ENCODE results near the gene CYP51A1.
"Not testable (repeated sequence)": the region's sequence is repeated elsewhere in the genome, so short reads cannot be mapped to it uniquely, and the experiment has no call there.

The CYP51A1 gene

GRCh38 chr7:92169529-92169928 is 35.3 kb upstream of the CYP51A1 start:
- H3K14ac ChIP-seq (ENCODE audit: low read length in 2 of 2); H2BK15ac ChIP-seq (ENCODE audit: low read depth, poor library complexity, severe bottlenecking); H3K27ac ChIP-seq (ENCODE audit: low read length, poor library complexity, severe bottlenecking); H3K4me3 ChIP-seq (ENCODE audit: insufficient read depth in 1 of 2, low read depth in 1 of 2, low read length in 2 of 2); DNase-seq; H3K23ac ChIP-seq (ENCODE audit: low read length in 2 of 2); H3K18ac ChIP-seq (ENCODE audit: low read depth in 1 of 2, low read length in 2 of 2); H3K4me2 ChIP-seq (ENCODE audit: low read length, poor library complexity, severe bottlenecking); H3K27me3 ChIP-seq (ENCODE audit: control insufficient read depth in 1 of 2, insufficient read depth in 1 of 2, low read length in 2 of 2); H2BK5ac ChIP-seq (ENCODE audit: low read depth, low read length, poor library complexity, severe bottlenecking); H3K79me1 ChIP-seq (replicated peaks; ENCODE audit: low read length, poor library complexity, severe bottlenecking); H2AK5ac ChIP-seq (ENCODE audit: low read length, severe bottlenecking); H3K9me3 ChIP-seq (ENCODE audit: control insufficient read depth, low read length); H4K91ac ChIP-seq (ENCODE audit: low read length); H3K4ac ChIP-seq (ENCODE audit: low read depth in 1 of 2, low read length in 2 of 2); H3K9ac ChIP-seq (ENCODE audit: low read length); H3K4me1 ChIP-seq (ENCODE audit: control insufficient read depth, insufficient read depth, low read depth, low read length); H4K8ac ChIP-seq (ENCODE audit: low read length); H2BK12ac ChIP-seq (ENCODE audit: low read length in 2 of 2); H2BK120ac ChIP-seq (ENCODE audit: low read depth, low read length); H3K36me3 ChIP-seq (ENCODE audit: control insufficient read depth in 1 of 2, insufficient read depth in 2 of 2, low read depth in 1 of 2, low read length in 2 of 2); H2AFZ ChIP-seq (ENCODE audit: low read depth, low read length): not testable (repeated sequence)
- no CpG with 5 or more reads among the region's 2 CpGs for WGBS

GRCh38 chr7:92161271-92161670 is 27.0 kb upstream of the CYP51A1 start:
- Histone ChIP-seq H3K9ac (ENCODE audit: low read length) (no peak overlapping the region), H3K23ac (ENCODE audit: low read length in 2 of 2) (no peak overlapping the region), H4K8ac (ENCODE audit: low read length) (no peak overlapping the region), H3K27ac (ENCODE audit: low read length, poor library complexity, severe bottlenecking) (no peak overlapping the region), H3K36me3 (ENCODE audit: control insufficient read depth in 1 of 2, insufficient read depth in 2 of 2, low read depth in 1 of 2, low read length in 2 of 2) (no peaks in the 10 kb centered on the region), H3K4ac (ENCODE audit: low read depth in 1 of 2, low read length in 2 of 2) (no peak overlapping the region), H3K4me3 (ENCODE audit: insufficient read depth in 1 of 2, low read depth in 1 of 2, low read length in 2 of 2) (no peak overlapping the region), H3K79me1 (replicated peaks; ENCODE audit: low read length, poor library complexity, severe bottlenecking) (no peaks in the 10 kb centered on the region), H4K91ac (ENCODE audit: low read length) (no peak overlapping the region), H3K18ac (ENCODE audit: low read depth in 1 of 2, low read length in 2 of 2) (no peak overlapping the region), H2AK5ac (ENCODE audit: low read length, severe bottlenecking) (no peak overlapping the region), H2BK120ac (ENCODE audit: low read depth, low read length) (no peak overlapping the region), H3K27me3 (ENCODE audit: control insufficient read depth in 1 of 2, insufficient read depth in 1 of 2, low read length in 2 of 2) (no peaks in the 10 kb centered on the region), H2AFZ (ENCODE audit: low read depth, low read length) (no peak overlapping the region), H2BK12ac (ENCODE audit: low read length in 2 of 2) (no peak overlapping the region), H3K14ac (ENCODE audit: low read length in 2 of 2) (no peak overlapping the region), H3K4me1 (ENCODE audit: control insufficient read depth, insufficient read depth, low read depth, low read length) (no peaks in the 10 kb centered on the region), H3K9me3 (ENCODE audit: control insufficient read depth, low read length) (no peaks in the 10 kb centered on the region), H2BK5ac (ENCODE audit: low read depth, low read length, poor library complexity, severe bottlenecking) (no peak overlapping the region), H2BK15ac (ENCODE audit: low read depth, poor library complexity, severe bottlenecking) (no peak overlapping the region), H3K4me2 (ENCODE audit: low read length, poor library complexity, severe bottlenecking) (no peak overlapping the region)
- WGBS, result 93% methylated on average over 1 of the region's 1 CpG
- DNase-seq, result no peak

GRCh38 chr7:92158660-92159575 is 24.6 kb upstream of the CYP51A1 start:
- no peak overlapping the region for H3K14ac ChIP-seq (ENCODE audit: low read length in 2 of 2)
- H3K23ac ChIP-seq (ENCODE audit: low read length in 2 of 2), result no peak overlapping the region
- no peaks in the 10 kb centered on the region for H3K27me3 ChIP-seq (ENCODE audit: control insufficient read depth in 1 of 2, insufficient read depth in 1 of 2, low read length in 2 of 2)
- no peak overlapping the region for H3K18ac ChIP-seq (ENCODE audit: low read depth in 1 of 2, low read length in 2 of 2)
- H2AK5ac ChIP-seq (ENCODE audit: low read length, severe bottlenecking), result no peak overlapping the region
- H2AFZ ChIP-seq (ENCODE audit: low read depth, low read length), result no peak overlapping the region
- peak overlapping the region; percentile 63 for H3K9ac ChIP-seq (ENCODE audit: low read length)
- no peaks in the 10 kb centered on the region for H3K79me1 ChIP-seq (replicated peaks; ENCODE audit: low read length, poor library complexity, severe bottlenecking)
- no peak overlapping the region for H2BK120ac ChIP-seq (ENCODE audit: low read depth, low read length)
- H3K4me2 ChIP-seq (ENCODE audit: low read length, poor library complexity, severe bottlenecking), result no peak overlapping the region
- DNase-seq, result peak; percentile 6
- no peak overlapping the region for H2BK12ac ChIP-seq (ENCODE audit: low read length in 2 of 2)
- H3K36me3 ChIP-seq (ENCODE audit: control insufficient read depth in 1 of 2, insufficient read depth in 2 of 2, low read depth in 1 of 2, low read length in 2 of 2), result no peaks in the 10 kb centered on the region
- H3K4me1 ChIP-seq (ENCODE audit: control insufficient read depth, insufficient read depth, low read depth, low read length), result no peaks in the 10 kb centered on the region
- no peaks in the 10 kb centered on the region for H3K9me3 ChIP-seq (ENCODE audit: control insufficient read depth, low read length)
- no peak overlapping the region for H2BK15ac ChIP-seq (ENCODE audit: low read depth, poor library complexity, severe bottlenecking)
- H3K4me3 ChIP-seq (ENCODE audit: insufficient read depth in 1 of 2, low read depth in 1 of 2, low read length in 2 of 2), result peak overlapping the region in 1 of 2 experiments; percentile 5
- H4K8ac ChIP-seq (ENCODE audit: low read length), result no peak overlapping the region
- 79% methylated on average over 3 of the region's 3 CpGs for WGBS
- H3K27ac ChIP-seq (ENCODE audit: low read length, poor library complexity, severe bottlenecking), result no peak overlapping the region
- H3K4ac ChIP-seq (ENCODE audit: low read depth in 1 of 2, low read length in 2 of 2), result no peak overlapping the region
- H2BK5ac ChIP-seq (ENCODE audit: low read depth, low read length, poor library complexity, severe bottlenecking), result no peak overlapping the region
- no peak overlapping the region for H4K91ac ChIP-seq (ENCODE audit: low read length)

GRCh38 chr7:92156990-92157389 is 22.7 kb upstream of the CYP51A1 start:
- Histone ChIP-seq H3K4me3 (ENCODE audit: insufficient read depth in 1 of 2, low read depth in 1 of 2, low read length in 2 of 2) (no peak overlapping the region), H3K9me3 (ENCODE audit: control insufficient read depth, low read length) (no peaks in the 10 kb centered on the region), H3K4me1 (ENCODE audit: control insufficient read depth, insufficient read depth, low read depth, low read length) (no peaks in the 10 kb centered on the region), H3K18ac (ENCODE audit: low read depth in 1 of 2, low read length in 2 of 2) (no peak overlapping the region), H3K4me2 (ENCODE audit: low read length, poor library complexity, severe bottlenecking) (no peak overlapping the region), H4K8ac (ENCODE audit: low read length) (no peak overlapping the region), H3K14ac (ENCODE audit: low read length in 2 of 2) (no peak overlapping the region), H2BK15ac (ENCODE audit: low read depth, poor library complexity, severe bottlenecking) (no peak overlapping the region), H3K27me3 (ENCODE audit: control insufficient read depth in 1 of 2, insufficient read depth in 1 of 2, low read length in 2 of 2) (no peaks in the 10 kb centered on the region), H3K4ac (ENCODE audit: low read depth in 1 of 2, low read length in 2 of 2) (no peak overlapping the region), H2AK5ac (ENCODE audit: low read length, severe bottlenecking) (no peak overlapping the region), H2BK120ac (ENCODE audit: low read depth, low read length) (no peak overlapping the region), H3K36me3 (ENCODE audit: control insufficient read depth in 1 of 2, insufficient read depth in 2 of 2, low read depth in 1 of 2, low read length in 2 of 2) (no peaks in the 10 kb centered on the region), H2BK12ac (ENCODE audit: low read length in 2 of 2) (no peak overlapping the region), H2BK5ac (ENCODE audit: low read depth, low read length, poor library complexity, severe bottlenecking) (peak overlapping the region; percentile 25), H3K27ac (ENCODE audit: low read length, poor library complexity, severe bottlenecking) (no peak overlapping the region), H2AFZ (ENCODE audit: low read depth, low read length) (no peak overlapping the region), H4K91ac (ENCODE audit: low read length) (no peak overlapping the region), H3K79me1 (replicated peaks; ENCODE audit: low read length, poor library complexity, severe bottlenecking) (no peaks in the 10 kb centered on the region), H3K23ac (ENCODE audit: low read length in 2 of 2) (no peak overlapping the region), H3K9ac (ENCODE audit: low read length) (no peak overlapping the region)
- no peak for DNase-seq
